T-helper 9 cell (primary cell): ENCODE results near the gene CD40.

Experiments
- DNase-seq: peaks from one replicate; pipeline ENCODE4 v3.0.0-alpha.2; 2020

Gene CD40

GRCh38 chr20:46151936-46152335 is 33.8 kb downstream of the CD40 start:
- DNase-seq = no peak

- DNase-seq = no peak
Observed at GRCh38 chr20:46152824-46153586, 34.9 kb downstream of the CD40 start.

- DNase-seq = no peak
Observed at GRCh38 chr20:46154305-46154704, 36.2 kb downstream of the CD40 start.

GRCh38 chr20:46154796-46155195 is 36.7 kb downstream of the CD40 start:
- no peak for DNase-seq

GRCh38 chr20:46156065-46156464 is 38.0 kb downstream of the CD40 start:
- no peak for DNase-seq

- DNase-seq = no peak
Observed at GRCh38 chr20:46157076-46157592, 39.0 kb downstream of the CD40 start.

GRCh38 chr20:46157625-46158024 is 39.5 kb downstream of the CD40 start:
- DNase-seq = no peak

GRCh38 chr20:46158476-46158987 is 40.4 kb downstream of the CD40 start:
- DNase-seq = no peak

- no peak for DNase-seq
Observed at GRCh38 chr20:46159101-46159897, 41.2 kb downstream of the CD40 start.

- DNase-seq = no peak
Observed at GRCh38 chr20:46160661-46161060, 42.5 kb downstream of the CD40 start.

GRCh38 chr20:46161921-46162320 is 43.8 kb downstream of the CD40 start:
- no peak for DNase-seq

GRCh38 chr20:46164254-46164653 is 46.1 kb downstream of the CD40 start:
- DNase-seq = no peak

GRCh38 chr20:46167080-46167479 is 49.0 kb downstream of the CD40 start:
- DNase-seq = no peak

- DNase-seq = no peak
Observed at GRCh38 chr20:46168438-46168837, 50.3 kb downstream of the CD40 start.

GRCh38 chr20:46169245-46170171 is 51.4 kb downstream of the CD40 start:
- DNase-seq = no peak

- no peak for DNase-seq
Observed at GRCh38 chr20:46171476-46171875, 53.4 kb downstream of the CD40 start.

GRCh38 chr20:46171909-46172308 is 53.8 kb downstream of the CD40 start:
- no peak for DNase-seq

GRCh38 chr20:46172455-46172854 is 54.3 kb downstream of the CD40 start:
- DNase-seq = no peak

- no peak for DNase-seq
Observed at GRCh38 chr20:46172961-46173536, 54.9 kb downstream of the CD40 start.

GRCh38 chr20:46173652-46174468 is 55.7 kb downstream of the CD40 start:
- no peak for DNase-seq

GRCh38 chr20:46174469-46175126 is 56.5 kb downstream of the CD40 start:
- DNase-seq = peak; percentile 66
